TTC549 (cell line): ENCODE results near the gene ARL15.

Source experiments
- FAIRE-seq: peaks from 2 replicates; lab custom pipeline; 2012; peaks lifted over from hg19 to GRCh38; lab: Jason Lieb, UNC

The ARL15 gene

DNA sequence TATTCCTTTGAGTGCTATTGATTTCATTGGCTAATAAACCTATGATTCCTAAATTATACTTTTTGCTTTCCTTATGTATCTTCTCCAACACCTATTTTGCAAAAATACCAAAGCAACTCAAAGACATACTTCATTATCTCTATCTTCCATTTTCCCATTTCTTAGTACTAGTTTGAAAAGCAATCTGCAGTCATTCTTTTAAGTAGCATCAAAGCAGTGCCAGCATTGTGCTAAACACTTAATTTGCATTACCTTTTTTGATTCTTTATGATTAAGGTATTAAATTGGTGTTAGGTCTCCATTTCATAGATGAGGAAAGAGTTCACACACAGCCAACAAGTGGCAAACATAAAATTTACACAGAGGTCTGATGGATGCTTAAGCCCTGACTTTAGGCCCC is 330.3 kb downstream of the ARL15 start:
- no peak for FAIRE-seq

DNA sequence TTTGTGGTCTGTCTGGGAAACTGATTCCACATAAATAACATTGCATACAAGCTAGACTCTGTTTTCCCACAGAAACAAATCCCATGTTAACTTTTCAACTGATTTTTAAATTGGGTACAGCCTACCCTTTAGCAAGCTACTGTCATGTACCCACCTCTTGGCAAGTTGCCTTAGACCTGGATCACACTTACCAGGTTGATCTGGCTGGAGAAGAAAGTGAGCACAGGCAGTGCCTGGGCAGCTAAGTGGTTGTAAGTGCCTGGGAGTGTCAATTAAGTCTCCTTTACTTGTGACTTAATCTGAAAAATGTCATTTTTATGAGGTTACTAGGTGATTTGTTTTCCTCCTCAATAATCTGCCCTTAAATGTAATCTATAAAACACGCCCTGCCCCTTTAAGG is 336.4 kb downstream of the ARL15 start:
- no peak for FAIRE-seq

DNA sequence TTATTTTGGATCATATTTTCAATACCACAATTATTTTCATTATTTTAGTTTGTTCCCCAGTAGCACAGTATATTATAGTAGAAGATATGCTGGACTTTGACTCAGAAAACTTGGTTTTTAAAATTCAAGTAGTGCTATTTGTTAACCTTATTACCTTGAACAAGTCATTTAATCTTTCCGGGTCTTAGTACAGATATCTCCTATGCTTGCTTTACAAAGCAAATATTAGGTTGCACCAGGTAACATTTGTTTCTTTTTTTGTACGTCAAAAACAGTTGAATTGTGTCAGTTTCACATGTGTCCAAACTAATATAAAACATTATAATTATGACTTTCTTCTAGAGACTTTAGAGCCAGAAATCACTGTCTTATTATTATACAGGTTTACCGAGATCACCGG is 338.1 kb downstream of the ARL15 start:
- FAIRE-seq: no peak

DNA sequence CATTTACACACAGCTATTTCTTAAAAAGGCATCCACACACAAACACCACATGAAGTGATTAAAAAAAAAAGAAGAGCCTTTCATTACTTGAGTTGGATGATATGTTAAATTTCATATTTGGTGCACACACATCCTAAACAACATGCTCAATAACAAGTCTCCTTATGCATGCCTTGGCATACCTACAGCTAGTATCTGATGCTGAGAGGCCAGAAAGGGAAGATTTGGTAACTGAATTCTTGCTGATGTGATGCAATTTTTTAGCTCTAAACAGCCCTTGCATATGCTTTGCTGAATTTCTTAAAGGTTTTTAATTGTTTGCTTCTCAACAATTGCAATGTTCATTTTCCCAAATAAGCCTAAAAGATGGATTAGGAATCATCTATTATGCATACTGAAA is 338.8 kb downstream of the ARL15 start:
- FAIRE-seq: no peak

DNA sequence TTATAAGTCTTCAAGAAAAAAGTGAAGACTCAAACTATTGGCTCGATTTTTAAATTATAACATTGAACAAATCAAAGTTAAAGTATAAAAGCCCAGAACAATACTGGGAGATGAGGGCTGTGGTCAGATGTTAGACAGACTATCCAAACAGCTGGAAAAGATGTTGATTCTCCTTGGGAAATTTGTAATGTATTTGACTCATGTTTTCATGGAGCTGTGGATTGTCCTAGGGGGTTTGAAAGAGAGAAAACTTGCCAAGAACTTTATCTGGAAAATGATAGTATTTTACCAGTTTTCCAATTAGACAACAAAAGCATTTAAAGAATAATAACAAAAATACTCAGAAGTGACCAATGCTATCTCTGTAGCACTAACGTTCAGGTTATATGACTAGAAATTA is 339.2 kb downstream of the ARL15 start:
- FAIRE-seq: no peak

DNA sequence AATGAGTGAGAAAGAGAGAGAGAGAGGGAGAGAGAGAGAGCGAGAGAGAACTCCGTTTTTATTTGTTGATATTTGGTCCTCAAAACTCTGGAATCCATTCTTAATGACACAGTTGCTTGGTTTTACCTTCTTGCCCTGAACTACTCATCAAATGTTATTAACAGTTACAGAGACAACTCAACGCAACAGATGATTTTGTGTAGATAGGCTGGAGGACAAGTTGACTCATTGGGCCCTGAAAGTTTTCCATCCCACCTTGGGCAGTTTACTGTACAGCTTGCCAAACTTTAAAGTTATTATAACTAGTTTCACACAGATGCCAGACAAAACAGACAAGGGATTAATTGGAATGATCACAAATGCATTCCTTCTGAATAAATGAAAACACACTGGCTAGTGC is 339.9 kb downstream of the ARL15 start:
- FAIRE-seq: no peak

DNA sequence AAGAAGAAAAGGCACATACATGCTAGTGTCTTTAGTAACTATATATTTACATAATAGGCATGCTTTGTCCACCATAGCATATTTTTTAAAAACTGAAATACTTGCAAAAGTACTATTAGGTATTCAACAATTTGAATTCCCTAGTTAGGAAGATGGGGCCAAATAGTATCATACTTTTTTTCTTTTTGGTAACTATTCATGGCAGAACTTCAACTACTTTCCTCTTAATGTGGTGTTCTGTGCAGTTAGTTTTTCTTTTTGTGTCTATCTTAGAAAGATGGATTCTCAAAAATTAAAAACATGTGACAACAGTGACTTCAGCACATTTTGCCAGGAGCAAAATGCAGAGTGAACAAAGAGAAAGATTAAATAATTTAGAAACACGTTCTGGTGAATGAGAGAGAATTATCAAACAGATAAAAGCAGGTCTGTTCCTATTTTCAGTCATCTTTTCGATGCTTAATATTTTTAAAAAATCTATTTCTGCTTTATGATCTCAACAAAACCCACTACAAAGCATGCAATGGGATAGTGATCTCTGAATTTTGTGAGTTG is 341.1 kb downstream of the ARL15 start:
- FAIRE-seq: no peak

DNA sequence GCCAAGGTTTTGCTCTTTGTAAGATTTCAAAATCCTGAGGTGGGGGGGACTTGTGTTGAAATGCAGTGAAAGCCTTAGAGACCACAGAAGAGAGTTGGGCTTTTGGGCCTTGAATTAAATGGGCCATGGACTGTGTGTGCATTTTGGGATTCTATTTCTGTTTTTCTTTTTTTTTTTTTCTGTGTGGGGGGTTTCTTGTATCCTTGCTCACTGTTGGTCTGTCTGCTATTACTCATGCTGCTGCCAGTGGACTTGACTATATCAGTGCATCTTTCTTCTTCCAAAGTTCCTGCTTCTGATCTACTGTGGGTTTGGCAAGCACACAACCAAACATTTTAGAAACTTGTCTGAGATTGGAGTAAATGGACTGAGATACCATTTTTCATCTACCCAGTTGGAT is 344.9 kb downstream of the ARL15 start:
- no peak for FAIRE-seq

DNA sequence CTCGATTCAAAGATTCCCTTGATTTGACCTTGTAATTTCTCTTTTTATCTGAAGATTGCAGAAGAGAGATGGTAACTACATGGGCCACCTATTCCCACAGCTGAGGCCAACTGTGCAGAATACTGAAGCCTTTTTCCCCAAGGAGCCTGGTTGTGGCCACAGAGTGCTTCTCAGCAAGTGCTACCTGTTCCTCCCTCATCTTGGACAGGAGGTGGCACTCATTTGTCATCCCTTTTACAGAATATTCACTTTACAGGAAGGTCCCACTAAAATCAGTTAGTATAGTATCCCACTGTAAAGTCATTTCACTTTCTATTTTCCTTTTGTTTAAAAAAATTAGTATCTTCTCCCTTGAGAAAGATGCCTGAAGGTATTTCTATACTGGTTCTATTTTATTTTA is 346.4 kb downstream of the ARL15 start:
- FAIRE-seq: no peak

DNA sequence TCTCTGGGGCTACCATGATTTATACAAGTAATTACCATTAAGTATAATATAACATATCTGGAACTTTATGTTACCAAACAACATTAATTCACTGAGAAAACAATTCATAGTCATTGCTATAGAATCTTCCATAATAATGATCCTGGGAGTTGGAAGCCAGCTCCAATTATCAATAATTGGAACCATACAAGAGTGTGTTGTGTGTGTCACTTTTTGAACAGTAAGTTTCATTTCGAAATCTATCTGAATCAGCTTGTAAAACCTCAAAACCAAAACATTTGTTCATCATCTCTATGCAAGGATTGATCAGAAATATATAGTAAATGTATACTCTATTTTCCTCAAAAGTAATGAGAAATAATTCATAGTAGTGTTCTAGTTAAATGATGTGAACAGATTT is 348.1 kb downstream of the ARL15 start:
- FAIRE-seq: no peak

DNA sequence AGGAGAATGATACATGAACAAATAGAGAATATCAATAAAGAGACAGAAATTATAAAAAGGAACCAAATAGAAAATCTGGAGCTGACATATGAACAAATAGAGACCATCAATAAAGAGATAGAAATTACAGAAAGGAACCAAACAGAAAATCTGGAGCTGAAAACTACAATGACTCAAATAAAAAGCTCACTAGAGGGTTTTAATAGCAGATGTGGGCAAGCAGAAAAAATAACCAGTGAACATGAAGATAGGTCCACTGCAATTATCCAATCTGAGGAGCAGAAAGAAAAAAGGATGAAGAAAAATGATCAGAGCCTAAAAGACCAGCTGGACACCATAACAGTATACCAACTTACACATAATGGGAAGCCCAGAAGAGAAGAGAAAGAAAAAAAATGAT is 353.7 kb downstream of the ARL15 start:
- FAIRE-seq: no peak

DNA sequence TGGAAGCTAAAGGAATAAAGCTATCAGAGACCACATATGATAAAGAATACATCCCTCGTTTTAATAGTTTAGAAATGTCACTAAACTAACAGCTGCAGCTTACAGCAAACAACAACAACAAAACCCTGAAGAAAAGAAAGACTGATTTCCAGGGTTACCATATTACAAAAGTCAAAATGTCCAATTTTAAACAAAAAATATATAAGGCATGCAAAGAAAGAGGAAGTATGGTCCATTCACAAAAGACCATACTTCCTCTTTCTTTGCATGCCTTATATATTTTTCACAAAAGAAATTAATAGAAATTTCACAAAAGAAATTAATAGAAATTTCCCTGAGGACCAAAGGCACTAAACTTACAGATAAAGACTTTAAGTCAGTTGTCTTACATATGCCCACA is 354.2 kb downstream of the ARL15 start:
- no peak for FAIRE-seq

DNA sequence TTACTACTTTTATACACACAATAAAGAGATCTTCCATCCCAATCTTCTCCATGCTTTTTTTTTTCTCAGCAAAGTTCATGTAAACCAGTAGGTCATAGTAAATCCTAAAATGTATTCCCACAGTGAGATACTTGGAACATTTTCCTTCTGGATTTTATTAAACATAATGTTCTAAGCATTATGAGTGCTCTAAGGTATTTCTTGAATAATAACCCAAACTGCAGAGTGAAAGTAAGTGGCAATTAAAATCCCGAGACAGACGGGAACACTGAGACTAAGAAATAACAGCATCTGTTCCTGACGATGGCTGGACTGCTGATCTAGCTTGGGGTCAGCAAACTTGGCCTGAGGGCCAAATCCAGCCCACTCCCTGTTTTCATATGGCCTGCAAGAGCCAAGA is 359.8 kb downstream of the ARL15 start:
- FAIRE-seq: no peak

DNA sequence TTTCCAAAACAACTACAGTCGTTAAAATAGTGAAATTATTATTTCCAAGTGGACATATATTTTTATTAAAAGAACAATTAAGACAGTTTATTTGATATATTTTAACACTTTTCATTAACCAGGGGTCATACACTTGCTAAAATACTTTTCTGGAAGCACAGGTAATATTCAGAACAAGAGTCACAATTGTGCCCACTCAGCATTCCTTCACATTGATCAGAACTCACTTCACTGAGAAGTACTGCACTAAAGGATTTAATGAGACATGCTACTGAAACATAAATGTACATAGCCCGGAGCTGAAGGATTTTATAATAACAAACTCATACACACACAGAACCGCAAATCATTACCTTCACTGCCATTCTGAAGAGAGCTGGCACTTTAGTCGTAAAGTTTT is 361.8 kb downstream of the ARL15 start:
- FAIRE-seq: no peak

DNA sequence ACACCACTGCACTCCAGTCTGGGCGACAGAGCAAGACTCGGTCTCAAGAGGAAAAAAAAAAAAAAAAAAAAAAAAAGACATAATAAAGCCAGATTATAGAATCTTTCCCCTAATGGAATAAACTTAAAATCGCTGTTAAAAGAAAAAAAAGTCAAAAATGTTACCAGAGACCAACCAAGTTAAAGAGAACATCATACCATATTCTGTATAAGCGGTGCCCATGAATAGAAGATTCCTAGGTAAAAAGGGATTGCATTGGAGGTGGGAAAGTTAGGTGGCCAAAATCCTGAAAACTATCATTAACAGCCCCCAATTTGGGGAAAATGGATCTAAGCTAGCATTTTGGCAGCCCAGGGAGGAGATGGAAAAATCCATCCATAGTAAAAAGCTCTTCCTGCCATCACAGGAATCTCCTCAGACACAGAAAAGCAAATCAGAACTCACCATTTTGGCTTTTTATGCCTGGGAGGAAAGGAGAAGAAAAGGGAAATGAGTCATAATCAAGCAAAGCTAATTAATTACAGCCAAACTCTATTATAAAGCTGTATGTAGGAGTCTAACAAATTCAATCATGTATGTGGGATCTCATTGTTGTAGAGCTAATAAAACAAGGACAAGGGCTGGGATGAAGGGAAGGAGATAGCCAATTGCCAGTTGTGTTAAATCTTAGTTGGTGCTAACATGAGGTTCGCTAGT is 363.8 kb downstream of the ARL15 start:
- FAIRE-seq: no peak

DNA sequence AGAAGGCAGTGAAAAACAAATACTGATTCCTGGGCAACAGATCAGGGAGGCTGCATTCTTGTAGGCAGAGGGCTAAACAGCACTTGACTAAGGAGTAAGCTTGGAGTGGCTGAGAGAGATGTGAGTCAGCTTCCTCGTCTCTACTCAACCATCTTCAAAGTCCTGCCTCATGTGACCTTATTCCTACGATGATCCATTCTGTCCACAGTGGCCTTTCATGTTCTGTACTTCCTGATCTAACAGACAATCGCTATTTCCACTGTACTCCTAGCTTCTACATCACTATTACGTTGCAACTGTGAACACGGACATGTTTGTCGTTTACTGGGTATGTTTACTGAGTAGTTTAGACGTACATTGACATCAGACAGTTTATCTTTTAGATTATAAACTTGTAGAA is 365.4 kb downstream of the ARL15 start:
- FAIRE-seq: no peak

DNA sequence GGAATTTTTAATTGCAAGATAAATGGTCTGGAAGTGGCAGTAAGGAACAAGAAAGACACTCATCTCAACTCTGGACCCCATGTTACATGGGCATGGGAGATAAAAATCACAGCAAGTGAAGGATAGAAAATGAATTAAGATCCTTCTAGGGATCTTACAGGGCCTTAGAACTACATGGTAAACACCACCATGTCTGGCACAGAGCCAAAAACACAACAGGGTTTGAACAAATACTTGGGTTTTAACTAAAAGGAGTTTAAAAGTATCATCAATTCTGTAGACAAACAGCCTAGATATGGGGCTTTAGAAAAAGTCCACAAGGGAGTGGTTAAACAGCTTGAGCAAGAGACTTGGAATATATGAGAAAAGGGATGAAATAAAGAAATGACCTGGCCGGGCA is 366.4 kb downstream of the ARL15 start:
- FAIRE-seq: no peak

DNA sequence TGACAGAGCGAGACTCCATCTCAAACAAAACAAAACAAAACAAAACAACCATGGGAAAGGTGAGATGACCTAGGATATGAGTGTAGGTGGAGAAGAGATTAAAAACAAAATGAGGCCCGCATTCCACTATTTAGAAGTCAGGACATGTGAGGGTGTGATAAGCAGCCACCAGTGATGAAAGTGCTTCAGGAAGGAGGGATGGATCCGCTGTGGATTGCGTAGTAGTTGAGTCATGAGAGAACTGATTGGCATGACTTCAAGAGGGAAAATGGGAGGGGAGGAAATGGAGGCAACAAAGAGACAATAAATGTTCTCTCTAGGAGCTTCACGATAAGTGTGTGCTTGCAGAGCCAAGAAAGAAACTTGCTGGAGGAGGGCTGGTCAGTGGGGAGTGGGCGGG is 367.6 kb downstream of the ARL15 start:
- no peak for FAIRE-seq

DNA sequence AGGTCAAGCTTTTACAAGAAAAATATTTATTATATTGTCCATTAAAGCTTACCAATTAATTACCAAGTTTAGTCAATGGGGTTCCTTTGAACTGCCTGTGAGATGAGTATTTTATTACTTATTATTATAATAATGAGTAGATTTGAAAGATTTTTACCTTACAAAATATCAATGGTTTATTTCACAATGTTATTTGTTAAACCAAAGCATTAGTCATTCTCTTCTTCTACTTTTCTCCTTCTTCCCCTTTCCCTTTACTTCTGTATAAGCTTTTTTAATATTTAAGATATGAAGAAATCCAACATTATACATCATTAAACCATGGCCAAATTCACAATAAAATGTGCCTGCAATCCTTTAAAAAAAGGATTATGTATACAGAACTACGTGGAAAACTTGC is 369.5 kb downstream of the ARL15 start:
- FAIRE-seq: no peak

DNA sequence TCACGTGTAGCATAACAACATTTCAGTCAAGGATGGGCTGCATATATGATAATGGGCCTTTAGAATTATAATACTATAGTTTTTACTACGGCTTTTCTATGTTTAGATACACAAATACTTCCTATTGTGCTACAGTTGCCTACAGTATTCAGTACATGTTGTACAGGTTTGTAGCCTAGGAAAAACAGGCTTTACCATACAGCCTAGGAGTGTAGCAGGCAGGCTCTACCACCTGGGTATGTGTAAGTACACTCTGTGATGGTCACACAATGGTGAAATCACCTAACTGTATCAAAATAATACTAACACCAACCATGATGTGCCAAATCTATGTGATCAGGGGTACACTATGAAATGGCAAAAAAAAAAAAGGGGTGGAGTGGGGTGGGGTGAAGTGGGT is 372.9 kb downstream of the ARL15 start:
- no peak for FAIRE-seq

DNA sequence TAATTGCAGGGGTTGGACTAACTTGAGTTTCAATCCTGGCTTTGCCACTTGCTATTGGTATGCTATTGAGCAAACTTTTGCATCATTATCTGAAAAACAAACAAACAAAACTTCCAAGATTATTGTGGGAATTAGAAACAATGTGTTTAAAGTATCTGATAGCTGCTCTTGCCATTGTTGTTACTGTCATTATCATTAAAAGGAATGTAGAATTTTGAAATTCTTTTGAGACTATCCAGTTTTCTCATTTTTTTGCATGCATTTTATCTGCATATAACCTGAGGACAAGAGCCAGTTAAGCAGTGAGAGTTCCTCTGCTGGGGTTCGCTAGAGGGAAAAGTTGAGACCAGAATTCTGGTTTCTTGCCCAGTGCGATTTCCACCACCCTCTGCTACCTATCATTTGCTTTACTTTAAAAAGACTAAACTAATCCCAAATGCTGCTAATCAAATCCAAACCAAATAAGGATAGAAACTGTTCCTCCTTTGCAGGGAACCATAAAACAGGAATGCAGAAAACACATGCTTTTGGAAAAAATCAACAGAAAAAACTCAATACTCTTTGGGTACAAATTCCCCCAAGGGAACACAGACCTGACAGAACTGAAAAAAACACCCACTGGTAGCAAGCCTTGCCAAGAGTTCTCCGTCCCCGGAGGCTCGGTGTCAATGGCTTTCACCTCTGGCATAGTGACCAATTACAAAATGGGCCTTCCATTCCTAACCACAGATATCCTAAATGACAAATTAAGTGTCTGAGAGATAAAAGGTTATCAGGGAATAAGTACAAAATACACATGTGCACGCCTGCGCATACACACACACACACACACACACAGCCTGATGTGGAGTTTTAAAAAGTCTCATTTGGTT is 373.7 kb downstream of the ARL15 start:
- FAIRE-seq: no peak

DNA sequence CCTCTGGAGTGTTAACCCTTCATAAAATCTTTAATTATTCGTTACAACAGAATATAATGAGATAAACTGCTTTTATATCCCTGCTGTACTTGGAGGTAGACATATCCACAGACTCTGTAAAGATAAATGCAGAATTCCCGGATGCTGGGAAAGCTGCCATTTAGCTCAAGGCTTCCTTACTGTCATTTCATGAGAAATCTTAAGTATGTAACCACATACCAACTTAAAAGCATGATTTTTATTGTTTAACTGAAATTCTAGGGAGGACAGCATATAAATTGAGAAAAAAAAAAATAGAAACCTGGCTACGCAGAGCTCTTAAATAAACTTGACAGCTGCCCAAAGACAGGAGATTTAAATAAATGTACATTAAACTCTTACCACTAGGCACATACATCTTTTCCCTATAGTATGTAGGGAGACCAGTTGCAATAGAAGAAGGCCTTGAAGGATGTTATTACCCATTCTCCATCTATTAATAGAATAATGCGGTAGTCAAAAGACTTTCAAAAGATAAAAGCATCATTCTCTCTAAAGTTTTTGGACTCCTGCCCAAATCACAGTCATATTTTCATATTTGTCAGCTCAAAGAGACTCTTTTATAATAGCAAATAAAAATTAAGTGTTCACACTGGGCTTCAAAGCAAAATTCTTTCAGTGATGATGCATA is 376.1 kb downstream of the ARL15 start:
- FAIRE-seq: no peak

DNA sequence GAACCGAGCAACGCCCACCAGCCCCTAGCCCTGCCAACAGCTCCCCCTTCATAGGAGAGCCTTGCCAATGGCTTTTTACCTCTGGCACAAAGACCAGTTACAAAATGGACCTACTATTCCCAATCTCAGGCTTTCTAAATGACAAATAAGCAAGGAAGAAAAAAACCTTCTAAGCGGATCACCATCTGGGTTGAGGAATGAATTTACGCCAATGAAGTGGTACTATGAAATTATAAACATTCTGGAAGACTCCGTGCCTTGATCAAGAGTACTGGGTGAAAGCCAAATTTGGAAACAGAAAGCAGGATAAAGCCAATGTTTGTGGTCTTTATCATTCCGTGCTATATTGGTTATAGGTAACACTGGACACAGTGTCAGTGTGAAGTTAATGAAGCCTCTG is 378.0 kb downstream of the ARL15 start:
- FAIRE-seq: no peak
